Body of pancreas (tissue), 4 donors: ENCODE measurements around the gene C1QTNF5. TPM values are rescaled to one million over a fixed set of nuclear protein-coding genes. Genes with fewer than 3 reads are reported as not detected.
"Not testable (repeated sequence)": the region's sequence is repeated elsewhere in the genome, so short reads cannot be mapped to it uniquely, and the experiment has no call there.

Experiments
- ATAC-seq: fragments of 150-250 bp; one replicate; pipeline ENCODE4 v1.9.1; 2016
- DNase-seq, 4 donors: peaks; one replicate each; pipeline ENCODE4 v3.0.0-alpha.2; 2019
- H3K27ac ChIP-seq, 4 donors: fragments of 200-600 bp; sonication (generic); 1 replicate in 3 of 4; 2 replicates in 1 of 4; pipeline versions ENCODE4 v1.5.1 to v1.6.1; 2016 to 2019; ENCODE audit warnings: mild to moderate bottlenecking in 1 of 4, mixed read lengths in 1 of 4, moderate library complexity in 1 of 4
- H3K27me3 ChIP-seq, 2 donors: fragments of 200-600 bp; sonication (generic); one replicate each; pipeline ENCODE4 v1.6.0; 2016; ENCODE audit warnings: mild to moderate bottlenecking in 1 of 2
- H3K36me3 ChIP-seq, 2 donors: fragments of 200-600 bp; sonication (generic); replicated peaks in 1 of 2; 2 replicates each; pipeline ENCODE4 v1.5.1; 2016; ENCODE audit warnings: low read depth in 2 of 2; ENCODE audit not compliant: insufficient read depth in 1 of 2
- H3K4me1 ChIP-seq: fragments of 200-600 bp; sonication (generic); one replicate; pipeline ENCODE4 v1.6.0; 2016
- H3K4me3 ChIP-seq, 2 donors: fragments of 200-600 bp; sonication (generic); 1 replicate in 1 of 2; 2 replicates in 1 of 2; pipeline ENCODE4 v1.5.1; 2016 to 2019
- H3K9me3 ChIP-seq, 3 donors: fragments of 200-600 bp; sonication (generic); 1 replicate in 2 of 3; 2 replicates in 1 of 3; pipeline ENCODE4 v1.5.1; 2016
- POLR2A ChIP-seq, 3 donors: fragments of 450-650 bp; IDR thresholded peaks; one replicate each; pipeline ENCODE4 v1.6.1; 2016; ENCODE audit warnings: antibody characterized with exemption in 3 of 3, mild to moderate bottlenecking in 2 of 3
- WGBS, 2 donors: methylation state at CpG; one replicate each; pipeline ENCODE4 v1.1.5; 2017; 5-methylcytosine and 5-hydroxymethylcytosine counted together
- intact Hi-C: fragments of 100-400 bp; cut with DNase I; formaldehyde crosslinking; loops from one replicate; pipeline ENCODE4 v1.15.1; 2023
- total RNA-seq, 2 donors: library from RNA; depleted of rRNA; stranded (reverse); fragments of >200 nt; gene quantifications; one replicate each; pipeline ENCODE4 v1.1.0, GENCODE V29; 2016
- TF ChIP-seq, protein P1 (sequence below), 7 experiments: fragments of 450-650 bp in 4 of 7; fragments of 200-600 bp in 3 of 7; sonication (generic) in 3 of 7; IDR thresholded peaks; one replicate each; pipeline ENCODE4 v1.5.1; 2016 to 2019; ENCODE audit warnings: antibody characterized with exemption in 7 of 7

C1QTNF5 gene, protein sequence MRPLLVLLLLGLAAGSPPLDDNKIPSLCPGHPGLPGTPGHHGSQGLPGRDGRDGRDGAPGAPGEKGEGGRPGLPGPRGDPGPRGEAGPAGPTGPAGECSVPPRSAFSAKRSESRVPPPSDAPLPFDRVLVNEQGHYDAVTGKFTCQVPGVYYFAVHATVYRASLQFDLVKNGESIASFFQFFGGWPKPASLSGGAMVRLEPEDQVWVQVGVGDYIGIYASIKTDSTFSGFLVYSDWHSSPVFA
- total RNA-seq = 10 to 100 TPM; 28.8 to 54.1 TPM

DNA sequence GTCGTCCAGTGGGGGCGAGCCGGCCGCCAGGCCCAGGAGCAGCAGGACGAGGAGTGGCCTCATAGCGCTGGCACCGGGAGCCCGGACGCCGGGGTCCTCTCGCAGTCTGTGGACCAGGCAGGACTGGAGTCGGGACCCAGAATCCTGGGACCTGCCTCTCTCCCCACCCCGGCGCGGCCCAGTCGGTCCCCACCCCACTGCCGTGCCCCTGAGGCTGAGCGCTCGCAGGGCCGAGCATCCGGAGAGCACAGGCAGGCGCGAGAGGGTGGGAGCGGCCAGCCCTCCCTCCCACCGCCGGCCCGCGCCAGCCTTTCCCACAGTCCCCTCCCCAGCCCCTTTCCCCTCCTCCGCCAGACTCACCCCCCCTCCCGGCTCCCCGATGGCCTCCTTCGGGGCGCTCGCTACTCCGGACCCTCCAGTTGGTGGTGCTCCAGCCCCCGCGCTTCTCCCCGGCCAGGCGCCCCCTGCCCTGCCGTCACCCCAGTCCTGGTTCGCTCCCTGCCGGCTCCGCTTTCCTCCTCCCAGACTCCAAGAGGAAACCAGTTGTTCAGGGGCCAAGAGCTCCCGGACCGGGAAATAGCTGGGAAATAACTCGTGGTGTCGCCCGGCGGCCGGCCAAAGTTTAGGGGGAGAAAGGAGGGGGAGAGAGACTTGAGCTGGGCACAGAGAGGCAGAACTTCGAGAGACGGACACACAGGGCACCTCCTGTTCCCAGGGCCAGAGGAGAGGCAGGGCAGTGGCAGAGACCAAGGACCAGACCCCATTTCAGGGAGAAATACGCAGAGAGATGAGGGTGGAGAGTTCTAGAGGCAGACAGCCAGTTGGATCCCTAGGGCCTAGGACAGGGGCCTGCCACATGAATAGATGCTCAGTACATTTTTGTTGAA lies at the start of gene C1QTNF5:
Gene C1QTNF5 (minus strand): TSS at position 549 of the 887 bp plus-strand sequence. CDS start 486 bp downstream, at position 63.
- no peaks in the 10 kb centered on the region for H3K36me3 ChIP-seq
- peak within 1 kb of the TSS; percentile 69 to 85 (median 77) for H3K27ac ChIP-seq
- ATAC-seq (peak; percentile 54), DNase-seq (peak; percentile 70 to 87 (median 80))
- WGBS, 2 donors = 20 to 41% methylated on average over 23 to 51 of the region's 53 CpGs
- intact Hi-C loops = no loop called here
- TF ChIP-seq, protein P1, sequence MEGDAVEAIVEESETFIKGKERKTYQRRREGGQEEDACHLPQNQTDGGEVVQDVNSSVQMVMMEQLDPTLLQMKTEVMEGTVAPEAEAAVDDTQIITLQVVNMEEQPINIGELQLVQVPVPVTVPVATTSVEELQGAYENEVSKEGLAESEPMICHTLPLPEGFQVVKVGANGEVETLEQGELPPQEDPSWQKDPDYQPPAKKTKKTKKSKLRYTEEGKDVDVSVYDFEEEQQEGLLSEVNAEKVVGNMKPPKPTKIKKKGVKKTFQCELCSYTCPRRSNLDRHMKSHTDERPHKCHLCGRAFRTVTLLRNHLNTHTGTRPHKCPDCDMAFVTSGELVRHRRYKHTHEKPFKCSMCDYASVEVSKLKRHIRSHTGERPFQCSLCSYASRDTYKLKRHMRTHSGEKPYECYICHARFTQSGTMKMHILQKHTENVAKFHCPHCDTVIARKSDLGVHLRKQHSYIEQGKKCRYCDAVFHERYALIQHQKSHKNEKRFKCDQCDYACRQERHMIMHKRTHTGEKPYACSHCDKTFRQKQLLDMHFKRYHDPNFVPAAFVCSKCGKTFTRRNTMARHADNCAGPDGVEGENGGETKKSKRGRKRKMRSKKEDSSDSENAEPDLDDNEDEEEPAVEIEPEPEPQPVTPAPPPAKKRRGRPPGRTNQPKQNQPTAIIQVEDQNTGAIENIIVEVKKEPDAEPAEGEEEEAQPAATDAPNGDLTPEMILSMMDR (IDR thresholded peaks at IDR 0.05) = peak in 1 of 7 experiments; percentile 3
- peak in 2 of 3 donors; percentile 50 to 57 for TF ChIP-seq POLR2A (IDR thresholded peaks at IDR 0.05)
- no peaks in the 10 kb centered on the region for H3K27me3 ChIP-seq
- no peaks in the 10 kb centered on the region for H3K9me3 ChIP-seq
- no peak within 1 kb of the TSS for H3K4me3 ChIP-seq
- peaks cover 43% of the 10 kb centered on the region for H3K4me1 ChIP-seq

DNA sequence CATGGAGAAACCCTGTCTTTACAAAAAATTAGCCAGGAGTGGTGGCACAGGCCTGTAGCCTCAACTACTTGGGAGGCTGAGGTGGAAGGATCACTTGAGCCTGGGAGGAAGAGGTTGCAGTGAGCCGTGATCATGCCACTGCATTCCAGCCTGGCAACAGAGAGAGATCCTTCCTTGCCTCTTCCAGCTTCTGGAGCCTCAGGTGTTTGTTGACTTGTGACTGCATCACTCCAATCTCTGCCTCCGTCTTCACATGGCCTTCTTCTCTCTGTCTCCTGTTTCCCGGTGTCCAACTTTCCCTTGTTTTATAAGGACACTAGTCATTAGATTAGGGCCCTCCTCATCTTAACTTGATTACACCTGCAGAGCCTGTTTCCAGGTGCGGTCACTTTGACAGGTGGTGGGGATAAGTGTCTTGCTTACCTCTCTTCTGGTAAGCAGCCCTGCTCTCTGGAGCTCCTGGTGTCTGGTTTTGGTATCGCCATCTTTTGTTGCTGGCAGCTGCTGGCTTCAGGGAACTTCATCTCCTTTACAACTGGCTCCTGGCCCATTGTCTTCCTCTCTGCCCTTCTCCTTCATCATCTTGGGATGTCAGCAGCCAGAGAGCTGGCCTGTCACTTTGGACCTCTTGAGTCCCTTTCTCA lies 49.0 kb upstream of the C1QTNF5 start:
- 70 to 76% methylated on average over 5 of the region's 5 CpGs for WGBS, 2 donors
- no peaks in the 10 kb centered on the region for H3K4me1 ChIP-seq
- no peak for ATAC-seq
- intact Hi-C loops = no loop called here
- H3K4me3 ChIP-seq = no peak overlapping the region
- H3K27ac ChIP-seq = no peak overlapping the region
- H3K9me3 ChIP-seq = no peaks in the 10 kb centered on the region
- no peaks in the 10 kb centered on the region for H3K36me3 ChIP-seq
- DNase-seq = peak in 2 of 4 donors; percentile 19 to 26
- H3K27me3 ChIP-seq = no peaks in the 10 kb centered on the region
- TF ChIP-seq, protein P1 (IDR thresholded peaks at IDR 0.05) = peak in 4 of 7 experiments; percentile 2 to 23 (median 20)
- no peak for TF ChIP-seq POLR2A (IDR thresholded peaks at IDR 0.05)

DNA sequence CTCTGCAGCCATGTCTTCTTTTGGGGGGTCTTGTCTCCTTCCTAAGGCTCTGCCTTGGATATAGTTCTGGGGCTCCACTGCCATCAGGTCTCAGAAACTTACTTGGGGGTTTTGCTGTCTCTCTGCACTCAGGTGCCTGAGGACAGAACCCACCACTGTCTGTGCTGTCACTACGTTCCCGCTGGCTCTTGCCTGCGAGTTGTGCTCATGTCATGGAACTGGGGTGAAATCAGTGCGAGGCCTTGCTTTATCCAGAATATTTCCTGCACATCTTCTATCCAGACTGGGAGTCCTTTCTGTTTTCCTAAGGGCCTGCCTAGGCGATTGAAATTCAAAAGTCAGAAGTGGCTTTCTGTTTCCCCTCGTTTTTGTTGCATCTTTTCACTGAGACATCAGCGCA lies 47.4 kb upstream of the C1QTNF5 start:
- DNase-seq (no peak), ATAC-seq (no peak)
- intact Hi-C loops = no loop called here
- no peak overlapping the region for H3K27ac ChIP-seq
- TF ChIP-seq POLR2A (IDR thresholded peaks at IDR 0.05) = no peak
- TF ChIP-seq, protein P1 (IDR thresholded peaks at IDR 0.05) = no peak
- no peaks in the 10 kb centered on the region for H3K4me1 ChIP-seq
- 80 to 87% methylated on average over 7 of the region's 7 CpGs for WGBS, 2 donors
- no peaks in the 10 kb centered on the region for H3K36me3 ChIP-seq
- no peaks in the 10 kb centered on the region for H3K9me3 ChIP-seq
- no peaks in the 10 kb centered on the region for H3K27me3 ChIP-seq
- H3K4me3 ChIP-seq = no peak overlapping the region

- no peaks in the 10 kb centered on the region for H3K9me3 ChIP-seq
- DNase-seq (no peak), ATAC-seq (no peak)
- TF ChIP-seq POLR2A (IDR thresholded peaks at IDR 0.05) = no peak
- TF ChIP-seq, protein P1 (IDR thresholded peaks at IDR 0.05) = no peak
- H3K36me3 ChIP-seq = no peaks in the 10 kb centered on the region
- intact Hi-C loops = no loop called here
- H3K27me3 ChIP-seq = no peaks in the 10 kb centered on the region
- no peak overlapping the region for H3K4me3 ChIP-seq
- H3K4me1 ChIP-seq = peaks cover 21% of the 10 kb centered on the region
- WGBS, 2 donors = 55 to 69% methylated on average over 2 of the region's 2 CpGs
- H3K27ac ChIP-seq = no peak overlapping the region
These were observed 43.6 kb upstream of the C1QTNF5 start for GRCh38 chr11:119384332-119384731.

DNA sequence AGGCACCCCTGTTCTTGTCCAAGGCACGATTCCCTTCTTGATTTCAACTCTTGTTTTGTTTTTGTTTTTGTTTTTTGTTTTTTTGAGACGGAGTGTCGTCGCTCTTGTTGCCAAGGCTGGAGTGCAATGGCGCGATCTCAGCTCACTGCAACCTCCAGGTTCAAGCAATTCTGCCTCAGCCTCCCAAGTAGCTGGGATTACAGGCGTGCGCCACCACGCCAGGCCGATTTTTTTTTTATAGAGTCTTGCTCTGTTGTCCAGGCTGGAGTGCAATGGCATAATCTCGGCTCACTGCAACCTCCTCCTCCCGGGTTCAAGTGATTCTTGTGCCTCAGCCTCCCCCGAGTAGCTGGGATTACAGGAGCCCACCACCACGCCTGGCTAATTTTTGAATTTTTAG lies 41.8 kb upstream of the C1QTNF5 start:
- H3K27me3 ChIP-seq, ATAC-seq, H3K4me3 ChIP-seq, H3K27ac ChIP-seq, H3K9me3 ChIP-seq, H3K36me3 ChIP-seq, intact Hi-C loops, DNase-seq: not testable (repeated sequence)
- H3K4me1 ChIP-seq = peaks cover 37% of the 10 kb centered on the region
- 75 to 85% methylated on average over 14 of the region's 14 CpGs for WGBS, 2 donors
